Measurements from ENCODE around the gene PATZ1.

PATZ1 gene

GRCh38 chr22:31342389-31343140 is 3.6 kb downstream of the PATZ1 start:
- H3K4me3 ChIP-seq: peak overlapping the region; percentile 95
- DNase-seq (ENCODE audit: low spot score): no peak
- no peak for TF ChIP-seq CTCF (IDR thresholded peaks at IDR 0.05)
- H3K27ac ChIP-seq: peak overlapping the region; percentile 72 to 97

GRCh38 chr22:31341386-31342088 is 4.6 kb downstream of the PATZ1 start:
- no peak for TF ChIP-seq CTCF (IDR thresholded peaks at IDR 0.05)
- H3K4me3 ChIP-seq: no peak overlapping the region
- H3K27ac ChIP-seq: no peak overlapping the region
- no peak for DNase-seq (ENCODE audit: low spot score)

- no peak overlapping the region for H3K4me3 ChIP-seq
- no peak for TF ChIP-seq CTCF (IDR thresholded peaks at IDR 0.05)
- DNase-seq (ENCODE audit: low spot score): no peak
- no peak overlapping the region for H3K27ac ChIP-seq
Observed at GRCh38 chr22:31340765-31341247, 5.3 kb downstream of the PATZ1 start.

- no peak for TF ChIP-seq CTCF (IDR thresholded peaks at IDR 0.05)
- Histone ChIP-seq H3K27ac (no peak overlapping the region), H3K4me3 (no peak overlapping the region)
- no peak for DNase-seq (ENCODE audit: low spot score)
Observed at GRCh38 chr22:31340360-31340759, 5.8 kb downstream of the PATZ1 start.

GRCh38 chr22:31339148-31339832 is 6.9 kb downstream of the PATZ1 start:
- TF ChIP-seq CTCF (IDR thresholded peaks at IDR 0.05): no peak
- no peak for DNase-seq (ENCODE audit: low spot score)
- H3K4me3 ChIP-seq: no peak overlapping the region
- H3K27ac ChIP-seq: no peak overlapping the region

GRCh38 chr22:31337178-31337577 is 9.0 kb downstream of the PATZ1 start:
- no peak for DNase-seq (ENCODE audit: low spot score)
- H3K4me3 ChIP-seq: no peak overlapping the region
- H3K27ac ChIP-seq: no peak overlapping the region
- TF ChIP-seq CTCF (IDR thresholded peaks at IDR 0.05): no peak
